ENCODE data around the gene ZNF154.
"Not testable (repeated sequence)": the region's sequence is repeated elsewhere in the genome, so short reads cannot be mapped to it uniquely, and the experiment has no call there.

ZNF154 gene

GRCh38 chr19:57708641-57709361 is at the start of gene ZNF154:
Gene ZNF154 (minus strand): TSS chr19:57709204. CDS start chr19:57708971, 233 bp downstream.
- DNase-seq (ENCODE audit: low spot score), result peak; percentile 87

GRCh38 chr19:57757941-57758340 is 48.9 kb upstream of the ZNF154 start:
- DNase-seq (ENCODE audit: low spot score), result no peak

- DNase-seq (ENCODE audit: low spot score), result no peak
Observed at GRCh38 chr19:57755031-57755430, 46.0 kb upstream of the ZNF154 start.

GRCh38 chr19:57754091-57754673 is 45.2 kb upstream of the ZNF154 start:
- DNase-seq (ENCODE audit: low spot score), result no peak

GRCh38 chr19:57748029-57748428 is 39.0 kb upstream of the ZNF154 start:
- no peak for DNase-seq (ENCODE audit: low spot score)

GRCh38 chr19:57747472-57747807 is 38.4 kb upstream of the ZNF154 start:
- DNase-seq (ENCODE audit: low spot score), result no peak

GRCh38 chr19:57746580-57747471 is 37.8 kb upstream of the ZNF154 start, which contains the start of gene ZNF776:
Gene ZNF776 (plus strand): TSS chr19:57746815. CDS start chr19:57747059, 244 bp downstream.
- DNase-seq (ENCODE audit: low spot score), result peak; percentile 94

- DNase-seq (ENCODE audit: low spot score), result not testable (repeated sequence)
Observed at GRCh38 chr19:57738770-57739169, 29.8 kb upstream of the ZNF154 start.

- DNase-seq (ENCODE audit: low spot score), result not testable (repeated sequence)
Observed at GRCh38 chr19:57738320-57738719, 29.3 kb upstream of the ZNF154 start.

GRCh38 chr19:57720878-57721277 is 11.9 kb upstream of the ZNF154 start:
- DNase-seq (ENCODE audit: low spot score), result no peak

- DNase-seq (ENCODE audit: low spot score), result no peak
Observed at GRCh38 chr19:57719901-57720519, 11.0 kb upstream of the ZNF154 start.

- no peak for DNase-seq (ENCODE audit: low spot score)
Observed at GRCh38 chr19:57719424-57719823, 10.4 kb upstream of the ZNF154 start.

- no peak for DNase-seq (ENCODE audit: low spot score)
Observed at GRCh38 chr19:57712222-57712621, 3.2 kb upstream of the ZNF154 start.

- DNase-seq (ENCODE audit: low spot score), result no peak
Observed at GRCh38 chr19:57709616-57710015, 612 bp upstream of the ZNF154 start.

GRCh38 chr19:57706346-57706745 is 2.7 kb downstream of the ZNF154 start:
- no peak for DNase-seq (ENCODE audit: low spot score)

- DNase-seq (ENCODE audit: low spot score), result no peak
Observed at GRCh38 chr19:57701625-57702024, 7.4 kb downstream of the ZNF154 start.

GRCh38 chr19:57689750-57690149 is 19.3 kb downstream of the ZNF154 start:
- DNase-seq (ENCODE audit: low spot score), result no peak

GRCh38 chr19:57688011-57688763 is 20.8 kb downstream of the ZNF154 start:
- no peak for DNase-seq (ENCODE audit: low spot score)

GRCh38 chr19:57687363-57688010 is 21.5 kb downstream of the ZNF154 start:
- DNase-seq (ENCODE audit: low spot score), result no peak

- DNase-seq (ENCODE audit: low spot score), result no peak
Observed at GRCh38 chr19:57686727-57687126, 22.3 kb downstream of the ZNF154 start.

- no peak for DNase-seq (ENCODE audit: low spot score)
Observed at GRCh38 chr19:57682226-57682766, 26.7 kb downstream of the ZNF154 start.
